Fibroblast of skin of abdomen (primary cell): ENCODE measurements around the gene NSUN2.
A peak's percentile ranks its signal among the peaks of the same experiment; 100 is the strongest.

Experiments
- DNase-seq: peaks from one replicate; pipeline ENCODE4 v3.0.0-alpha.2; 2013

The NSUN2 gene

GRCh38 chr5:6642655-6643054 lies 9.8 kb upstream of the NSUN2 start:
- no peak for DNase-seq

GRCh38 chr5:6638236-6638635 lies 5.4 kb upstream of the NSUN2 start:
- no peak for DNase-seq

- DNase-seq = no peak
Measured at GRCh38 chr5:6637590-6637989, 4.7 kb upstream of the NSUN2 start.

- DNase-seq = no peak
Measured at GRCh38 chr5:6637022-6637421, 4.2 kb upstream of the NSUN2 start.

- no peak for DNase-seq
Measured at GRCh38 chr5:6636293-6636692, 3.4 kb upstream of the NSUN2 start.

GRCh38 chr5:6634788-6635430 lies 2.1 kb upstream of the NSUN2 start:
- no peak for DNase-seq

GRCh38 chr5:6634306-6634705 lies 1.5 kb upstream of the NSUN2 start:
- no peak for DNase-seq

GRCh38 chr5:6633469-6634245 lies 813 bp upstream of the NSUN2 start:
- DNase-seq = no peak

GRCh38 chr5:6632324-6632887 lies 438 bp downstream of the NSUN2 start:
- no peak for DNase-seq

GRCh38 chr5:6631441-6631840 lies 1.4 kb downstream of the NSUN2 start:
- no peak for DNase-seq

GRCh38 chr5:6626508-6626907 lies 6.3 kb downstream of the NSUN2 start:
- no peak for DNase-seq

GRCh38 chr5:6623941-6624340 lies 8.9 kb downstream of the NSUN2 start:
- no peak for DNase-seq

GRCh38 chr5:6623228-6623627 lies 9.6 kb downstream of the NSUN2 start:
- DNase-seq = no peak

GRCh38 chr5:6616632-6617031 lies 16.2 kb downstream of the NSUN2 start:
- no peak for DNase-seq

GRCh38 chr5:6615034-6615815 lies 17.6 kb downstream of the NSUN2 start:
- peak; percentile 6 for DNase-seq

GRCh38 chr5:6611334-6612256 lies 21.2 kb downstream of the NSUN2 start:
- DNase-seq = no peak

GRCh38 chr5:6608016-6608415 lies 24.8 kb downstream of the NSUN2 start:
- DNase-seq = no peak

- DNase-seq = no peak
Measured at GRCh38 chr5:6607559-6607936, 25.3 kb downstream of the NSUN2 start.

- DNase-seq = no peak
Measured at GRCh38 chr5:6606884-6607558, 25.8 kb downstream of the NSUN2 start.

GRCh38 chr5:6604946-6605345 lies 27.9 kb downstream of the NSUN2 start:
- no peak for DNase-seq

GRCh38 chr5:6604341-6604740 lies 28.5 kb downstream of the NSUN2 start:
- DNase-seq = no peak

- DNase-seq = no peak
Measured at GRCh38 chr5:6603643-6604042, 29.2 kb downstream of the NSUN2 start.
